Fibroblast of skin of right quadriceps (primary cell): Measurements from ENCODE around the gene EMC10.
"Not testable (repeated sequence)": the region's sequence is repeated elsewhere in the genome, so short reads cannot be mapped to it uniquely, and the experiment has no call there.

ENCODE experiments used
- DNase-seq: peaks from one replicate; pipeline ENCODE4 v3.0.0-alpha.2; 2013

EMC10 gene

DNA sequence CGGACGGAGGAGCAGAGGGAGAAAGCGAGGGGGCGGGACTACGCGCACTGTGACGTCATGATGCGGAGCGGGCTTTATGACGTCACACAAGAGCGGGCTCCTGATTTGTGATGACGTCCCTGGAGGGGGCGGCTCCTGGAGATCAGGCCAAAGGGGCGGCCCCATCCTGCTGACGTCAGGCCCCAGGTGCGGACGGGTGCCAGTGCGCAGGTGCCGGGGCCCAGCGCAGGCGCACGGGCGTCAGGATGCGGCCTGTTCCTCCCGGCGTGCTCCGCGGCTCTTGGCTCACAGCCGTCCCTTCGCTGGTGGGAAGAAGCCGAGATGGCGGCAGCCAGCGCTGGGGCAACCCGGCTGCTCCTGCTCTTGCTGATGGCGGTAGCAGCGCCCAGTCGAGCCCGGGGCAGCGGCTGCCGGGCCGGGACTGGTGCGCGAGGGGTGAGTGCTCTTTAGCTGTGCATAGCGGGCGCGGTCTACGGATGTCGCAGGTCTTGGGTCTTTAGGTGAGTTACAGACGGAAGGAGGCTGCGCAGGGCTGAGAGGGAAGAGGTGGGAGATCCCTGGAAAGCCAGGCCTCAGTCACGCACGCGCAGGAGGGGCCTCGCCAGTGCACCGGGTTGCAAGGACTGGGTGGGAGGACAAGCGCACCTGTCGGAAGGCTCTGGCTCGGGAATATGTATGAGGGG, at the start of gene EMC10, which contains the start of gene GARIN5A:
Gene EMC10 (plus strand): TSS at position 284 of the 683 bp plus-strand sequence. CDS start 38 bp downstream, at position 322.
Gene GARIN5A (minus strand): TSS at position 625 of the 683 bp plus-strand sequence. CDS start 460 bp downstream, at position 165.
- peak; percentile 93 for DNase-seq

DNA sequence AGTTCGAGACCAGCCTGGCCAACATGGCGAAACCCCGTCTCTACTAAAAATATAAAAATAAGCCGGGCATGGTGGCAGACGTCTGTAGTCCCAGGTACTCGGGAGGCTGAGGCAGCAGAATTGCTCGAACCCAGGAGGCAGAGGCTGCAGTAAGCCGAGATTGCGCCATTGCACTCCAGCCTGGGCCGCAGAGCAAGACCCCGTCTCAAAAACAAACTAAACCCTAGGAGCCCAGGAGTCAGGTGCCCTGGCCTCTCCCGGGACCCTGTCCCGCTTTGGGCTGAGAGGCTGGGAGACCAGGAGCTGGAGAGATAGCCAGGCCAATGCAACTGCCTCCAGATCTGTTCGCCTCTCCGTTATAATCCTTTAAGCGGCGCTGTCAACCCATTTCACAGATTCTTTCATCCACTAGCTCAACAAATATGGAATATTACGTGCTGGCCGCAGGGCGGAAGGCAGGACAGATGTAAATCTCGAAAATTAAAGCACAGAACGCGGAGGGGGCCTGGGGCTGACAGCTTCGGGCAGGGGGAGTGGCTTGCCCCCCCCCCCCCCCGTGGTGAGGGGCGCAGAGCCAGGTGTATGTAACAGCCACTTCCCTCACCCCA, 48.9 kb upstream of the EMC10 start:
- no peak for DNase-seq

DNA sequence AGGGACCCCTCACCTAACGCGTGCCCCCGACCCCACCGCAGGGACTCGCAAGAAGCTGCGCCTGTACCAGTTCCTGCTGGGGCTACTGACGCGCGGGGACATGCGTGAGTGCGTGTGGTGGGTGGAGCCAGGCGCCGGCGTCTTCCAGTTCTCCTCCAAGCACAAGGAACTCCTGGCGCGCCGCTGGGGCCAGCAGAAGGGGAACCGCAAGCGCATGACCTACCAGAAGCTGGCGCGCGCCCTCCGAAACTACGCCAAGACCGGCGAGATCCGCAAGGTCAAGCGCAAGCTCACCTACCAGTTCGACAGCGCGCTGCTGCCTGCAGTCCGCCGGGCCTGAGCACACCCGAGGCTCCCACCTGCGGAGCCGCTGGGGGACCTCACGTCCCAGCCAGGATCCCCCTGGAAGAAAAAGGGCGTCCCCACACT, 48.3 kb upstream of the EMC10 start:
- DNase-seq, result peak; percentile 44

DNA sequence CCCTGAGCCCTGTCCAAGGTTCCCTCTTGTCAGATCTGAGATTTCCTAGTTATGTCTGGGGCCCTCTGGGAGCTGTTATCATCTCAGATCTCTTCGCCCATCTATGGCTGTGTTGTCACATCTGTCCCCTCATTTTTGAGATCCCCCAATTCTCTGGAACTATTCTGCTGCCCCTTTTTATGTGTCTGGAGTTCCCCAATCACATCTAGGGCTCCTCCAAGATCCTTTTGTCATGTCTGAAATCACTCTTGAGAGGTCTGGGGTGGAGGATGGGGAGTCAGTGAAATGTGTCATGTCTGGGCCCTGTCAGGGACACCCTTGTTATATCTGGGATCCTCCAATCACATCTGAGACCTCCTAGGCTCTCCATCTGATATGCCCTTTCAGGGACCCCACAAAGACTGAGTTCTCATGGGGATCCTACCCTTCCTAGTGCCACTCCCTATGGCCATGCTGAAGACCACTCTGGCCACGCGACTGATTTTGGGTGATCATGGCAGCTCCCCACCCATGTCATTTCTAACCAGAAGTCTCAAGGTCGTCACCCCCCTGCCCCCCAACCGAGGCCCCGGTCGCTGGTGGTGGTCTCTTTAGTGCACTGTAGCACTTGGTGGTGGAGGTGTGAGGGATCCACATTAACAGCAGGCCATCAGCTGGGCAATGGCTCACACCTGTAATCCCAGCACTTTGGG, 47.4 kb upstream of the EMC10 start:
- no peak for DNase-seq

DNA sequence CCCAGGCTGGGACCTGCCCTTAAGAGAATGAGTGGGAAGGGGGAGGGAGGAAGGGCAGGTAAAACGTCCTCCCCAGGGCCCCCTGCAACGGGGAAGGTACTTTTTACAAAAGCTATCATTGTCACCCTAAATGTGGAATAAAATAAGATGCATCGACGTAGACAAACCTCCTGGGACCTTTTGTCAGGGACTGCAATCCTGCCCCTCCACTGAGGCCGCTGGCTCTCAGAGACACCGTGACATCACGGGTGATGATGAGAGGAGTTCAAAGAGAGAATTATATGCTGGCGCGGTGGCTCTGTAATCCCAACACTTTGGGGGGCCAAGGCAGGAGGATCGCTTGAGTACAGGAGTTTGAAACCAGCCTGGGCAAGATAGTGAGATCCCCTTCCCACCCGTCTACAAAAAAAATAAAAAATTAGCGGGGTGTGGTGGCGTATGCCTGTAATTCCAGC, 45.4 kb upstream of the EMC10 start:
- DNase-seq, result no peak

DNA sequence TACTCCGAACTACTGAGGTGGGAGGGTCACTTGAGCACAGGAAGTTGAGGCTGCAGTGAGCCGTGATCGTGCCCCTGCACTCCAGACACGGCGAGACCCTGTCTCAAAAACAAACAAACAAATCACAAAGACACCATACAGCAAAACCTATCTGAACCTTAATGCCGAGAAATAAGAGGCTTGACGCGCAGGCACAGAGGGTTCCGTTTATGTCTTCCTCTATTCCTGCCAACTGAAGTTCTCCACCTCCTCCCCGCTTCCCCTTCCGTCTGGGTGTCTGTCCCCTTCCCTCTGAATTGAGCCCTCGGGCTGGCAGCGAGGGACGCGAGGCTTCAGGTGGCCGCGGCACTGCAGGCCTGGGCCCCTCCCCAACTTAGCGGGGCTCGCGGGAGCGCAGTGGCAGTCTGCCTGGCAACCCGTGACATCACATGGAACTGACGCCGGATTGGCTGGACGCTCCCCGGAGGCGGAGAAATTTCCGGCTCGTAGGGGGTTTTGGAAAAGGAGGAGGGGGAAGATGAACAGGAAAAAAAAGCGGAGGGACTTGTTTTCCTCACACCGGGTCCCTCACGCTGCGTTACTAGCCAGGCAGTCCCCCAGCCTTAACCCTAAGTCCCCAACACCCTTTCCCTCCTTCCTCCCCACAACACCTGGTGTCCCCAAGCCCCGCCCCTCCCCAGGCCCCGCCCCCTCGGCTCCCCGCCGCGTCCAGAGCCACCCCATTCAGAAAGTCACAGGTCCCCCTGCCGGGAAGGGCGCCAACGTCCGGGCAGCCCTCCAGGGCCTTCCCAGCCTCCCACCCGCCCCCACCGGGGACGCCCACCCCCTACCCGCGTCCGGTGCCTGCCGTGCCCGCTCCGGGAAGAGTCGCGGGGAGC, 44.7 kb upstream of the EMC10 start:
- peak; percentile 60 for DNase-seq

DNA sequence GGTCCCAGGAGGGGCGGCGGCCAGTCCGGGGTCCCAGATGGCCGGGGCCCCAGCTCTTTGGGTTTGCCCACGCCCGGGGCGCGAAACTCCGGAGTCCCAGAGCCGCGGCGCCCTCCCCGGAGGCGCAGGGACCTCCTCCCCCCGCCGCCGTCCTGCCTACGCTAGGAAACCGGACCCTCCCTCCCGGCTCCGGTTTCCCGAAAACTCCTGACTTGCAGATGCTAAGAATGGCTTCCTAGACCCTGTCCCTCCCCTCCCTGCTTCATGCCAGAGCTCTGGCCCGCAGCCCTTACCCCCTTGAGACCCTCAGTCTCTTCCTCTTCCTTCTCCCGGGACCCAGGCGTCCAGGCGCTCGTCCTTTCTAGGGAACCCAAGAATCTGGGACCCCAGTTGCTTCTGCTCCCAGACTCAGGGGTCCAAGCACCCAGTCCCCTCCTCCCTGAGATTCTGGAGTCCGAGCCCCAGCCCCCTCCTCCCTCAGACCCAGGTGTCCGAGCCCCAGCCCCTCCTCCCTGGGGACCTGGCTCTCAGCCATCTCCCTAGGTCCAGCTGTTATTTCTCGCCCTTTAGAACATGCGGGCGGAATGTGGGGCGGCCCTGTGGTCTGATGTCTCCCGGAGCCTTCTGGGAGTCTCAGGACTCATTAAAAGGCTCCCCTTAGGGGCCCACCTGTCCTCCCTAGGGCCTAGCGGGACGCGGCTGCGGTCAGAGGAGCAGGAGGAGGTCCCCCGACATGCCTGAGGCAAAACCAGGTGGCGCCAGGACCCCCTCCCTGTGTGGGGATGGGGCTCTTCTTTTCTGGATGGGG, 43.9 kb upstream of the EMC10 start, which contains the start of gene MYBPC2:
Gene MYBPC2 (plus strand): TSS at position 672 of the 808 bp plus-strand sequence. CDS start 62 bp downstream, at position 734.
- DNase-seq, result no peak

DNA sequence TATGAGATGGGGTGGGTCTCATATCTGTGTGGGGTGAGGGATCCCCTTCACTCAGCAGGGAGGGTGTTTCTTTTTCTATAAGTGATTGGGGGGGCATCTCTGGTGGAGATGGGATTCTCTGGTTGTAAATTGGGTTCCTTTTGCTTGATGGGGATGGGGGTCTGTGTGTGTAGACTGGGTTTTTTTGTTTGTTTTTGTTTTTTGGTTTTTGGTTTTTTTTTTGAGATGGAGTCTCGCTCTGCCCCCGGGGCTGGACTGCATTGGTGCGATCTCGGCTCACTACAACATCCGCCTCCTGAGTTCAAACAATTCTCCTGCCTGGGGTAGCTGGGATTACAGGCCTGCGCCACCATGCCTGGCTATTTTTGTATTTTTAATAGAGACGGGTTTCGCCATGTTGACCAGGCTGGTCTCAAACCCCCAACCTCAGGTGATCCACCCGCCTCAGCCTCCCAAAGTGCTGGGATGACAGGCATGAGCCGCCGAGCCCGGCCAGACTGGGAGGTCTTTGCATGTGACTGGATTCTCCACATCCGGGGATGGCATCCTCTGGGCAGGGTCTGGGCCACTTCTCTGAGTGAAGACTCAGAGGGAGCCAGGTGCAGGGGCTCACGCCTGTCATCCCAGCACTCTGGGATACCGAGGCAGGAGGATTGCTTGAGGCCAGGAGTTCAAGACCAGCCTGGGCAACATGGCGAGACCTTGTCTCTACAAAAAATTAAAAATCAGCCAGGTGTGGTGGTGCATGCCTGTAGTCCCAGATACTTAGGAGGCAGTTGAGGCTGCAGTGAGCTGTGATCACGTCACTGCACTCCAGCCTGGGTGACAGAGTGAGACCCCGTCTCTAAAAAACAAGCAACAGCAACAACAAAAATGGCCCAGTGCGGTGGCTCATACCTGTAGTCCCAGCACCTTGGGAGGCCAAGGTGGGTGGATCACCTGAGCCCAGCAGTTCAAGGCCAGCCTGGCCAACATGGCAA, 42.8 kb upstream of the EMC10 start:
- DNase-seq, result no peak

DNA sequence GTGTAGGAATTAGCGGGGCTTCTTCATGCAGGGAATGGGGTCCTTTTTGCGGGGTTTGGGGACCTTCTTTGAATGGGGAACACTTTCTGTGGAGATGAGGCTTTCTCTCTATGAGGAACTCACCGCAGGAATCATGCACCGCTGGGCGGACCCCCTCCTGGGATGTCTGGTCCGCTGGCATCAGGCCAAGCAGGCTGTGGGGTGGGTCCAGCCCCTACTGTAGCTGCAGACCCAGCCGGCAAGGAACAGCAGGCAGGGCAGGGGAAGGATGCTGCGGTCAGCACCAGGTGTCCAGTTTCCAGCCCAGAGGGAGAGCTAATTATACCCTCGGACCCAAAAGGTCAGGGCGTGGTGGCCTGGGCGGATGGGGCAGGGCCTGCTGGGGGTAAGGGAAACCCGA, 41.8 kb upstream of the EMC10 start:
- DNase-seq, result no peak

DNA sequence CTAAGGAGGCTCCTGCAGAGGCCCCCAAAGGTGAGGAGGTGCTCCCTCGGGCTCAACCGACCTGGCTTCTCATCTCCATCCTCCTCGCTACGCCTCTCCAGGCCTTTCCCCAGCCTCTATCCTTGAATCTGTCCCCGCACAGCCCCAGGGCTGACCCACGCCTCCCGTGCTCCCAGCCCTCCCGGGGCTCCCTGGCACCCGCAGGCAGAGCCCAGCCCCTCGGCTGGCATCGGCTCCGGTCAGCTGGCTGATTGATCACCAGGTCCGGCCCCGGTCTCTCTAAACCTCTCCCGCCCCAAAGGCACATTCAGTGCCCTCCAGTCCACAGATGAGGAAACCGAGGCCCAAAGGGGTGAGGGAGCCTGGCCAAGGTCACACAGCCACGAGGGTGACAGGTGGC, 41.1 kb upstream of the EMC10 start:
- DNase-seq, result no peak

DNA sequence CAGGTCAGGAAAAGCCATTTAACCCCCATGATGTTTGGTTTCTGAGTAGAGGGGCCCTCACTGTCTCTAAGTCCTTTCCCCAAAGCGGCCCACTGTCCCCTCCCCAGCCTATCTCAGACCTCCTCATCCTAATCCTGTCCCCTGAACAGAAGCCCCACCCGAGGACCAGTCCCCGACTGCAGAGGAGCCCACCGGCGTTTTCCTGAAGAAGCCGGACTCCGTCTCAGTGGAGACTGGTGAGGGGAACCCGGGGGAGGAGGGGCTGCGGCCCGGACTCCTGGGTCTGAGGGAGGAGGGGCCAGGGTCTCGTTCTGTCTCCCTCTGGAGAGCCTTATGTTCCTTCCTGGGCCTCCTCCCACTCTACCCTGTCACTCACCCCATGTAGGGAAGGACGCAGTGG, 40.7 kb upstream of the EMC10 start:
- DNase-seq, result no peak

DNA sequence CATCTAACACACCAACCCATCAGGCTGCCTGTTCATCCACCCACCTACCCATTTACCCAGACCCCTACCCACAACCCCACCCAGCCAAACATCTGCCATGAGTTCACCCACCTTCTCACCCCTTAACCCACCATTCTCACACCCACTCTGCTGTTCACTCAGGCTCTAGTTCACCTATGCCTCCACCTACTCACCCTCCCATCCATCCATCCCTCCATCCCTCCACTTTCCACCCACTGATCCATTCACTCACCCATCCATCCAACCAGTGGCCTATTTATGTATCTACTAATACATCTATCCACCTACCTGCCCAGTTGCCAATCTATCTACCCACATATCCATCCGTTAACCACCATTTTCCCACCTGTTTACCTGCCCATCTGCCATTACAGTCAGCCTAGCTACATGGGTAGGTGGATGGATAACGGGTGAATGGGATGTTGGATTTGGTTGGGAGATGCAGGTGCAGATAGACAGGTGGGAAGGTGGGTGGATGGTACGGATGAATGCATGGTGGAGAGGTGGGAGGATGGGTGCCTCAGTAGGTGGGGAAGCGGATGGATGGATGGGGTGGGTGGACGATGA, 38.4 kb upstream of the EMC10 start:
- DNase-seq, result no peak

DNA sequence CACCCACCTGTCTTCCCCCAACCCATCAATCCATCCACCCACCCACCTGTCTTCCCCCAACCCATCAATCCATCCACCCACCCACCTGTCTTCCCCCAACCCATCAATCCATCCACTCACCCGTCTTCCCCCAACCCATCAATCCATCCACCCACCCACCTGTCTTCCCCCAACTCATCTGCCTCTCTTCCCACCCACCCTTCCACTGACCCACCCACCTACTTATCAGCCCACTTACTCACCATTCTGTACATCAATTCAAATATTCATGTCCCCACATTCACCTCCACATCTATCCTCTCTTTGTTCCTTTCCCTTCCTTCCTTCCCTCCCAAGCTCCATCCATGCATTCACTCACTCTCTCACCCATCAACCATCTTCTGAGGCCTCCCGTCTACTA, 37.2 kb upstream of the EMC10 start:
- not testable (repeated sequence) for DNase-seq

DNA sequence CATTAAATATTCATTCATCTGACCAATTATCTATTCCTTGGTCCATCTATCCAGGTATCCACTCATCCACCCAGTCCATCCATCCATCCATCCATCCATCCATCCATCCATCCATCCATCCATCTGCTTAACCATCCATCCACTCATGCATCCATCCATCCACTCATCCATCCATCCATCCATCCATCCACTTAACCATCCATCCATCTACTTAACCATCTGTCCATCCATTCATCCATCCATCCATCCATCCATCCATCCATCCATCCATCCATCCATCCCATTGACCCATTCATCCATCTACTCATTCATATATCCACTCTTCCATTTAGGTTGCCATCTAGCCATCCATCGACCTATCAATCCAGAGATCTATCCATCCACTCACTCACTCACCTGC, 32.2 kb upstream of the EMC10 start:
- no peak for DNase-seq

DNA sequence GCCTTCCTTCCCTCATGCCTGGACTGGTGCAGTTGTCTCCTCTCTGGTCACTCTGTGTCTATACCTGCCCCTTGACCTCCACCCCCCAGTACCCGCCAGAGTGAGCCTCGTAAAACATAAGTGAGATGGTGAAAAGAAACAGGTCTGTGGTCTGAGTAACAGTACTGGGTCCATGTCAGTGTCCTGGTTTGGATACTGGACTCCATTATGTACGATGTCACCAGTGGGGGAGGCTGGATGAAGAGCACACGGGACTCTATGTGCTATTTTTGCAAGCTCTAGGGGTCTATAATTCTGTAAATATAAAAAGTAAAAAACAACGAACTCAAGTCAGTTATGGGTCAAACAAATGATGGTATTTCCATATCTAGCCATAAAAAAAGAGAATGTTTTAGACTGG, 29.3 kb upstream of the EMC10 start:
- DNase-seq, result no peak

DNA sequence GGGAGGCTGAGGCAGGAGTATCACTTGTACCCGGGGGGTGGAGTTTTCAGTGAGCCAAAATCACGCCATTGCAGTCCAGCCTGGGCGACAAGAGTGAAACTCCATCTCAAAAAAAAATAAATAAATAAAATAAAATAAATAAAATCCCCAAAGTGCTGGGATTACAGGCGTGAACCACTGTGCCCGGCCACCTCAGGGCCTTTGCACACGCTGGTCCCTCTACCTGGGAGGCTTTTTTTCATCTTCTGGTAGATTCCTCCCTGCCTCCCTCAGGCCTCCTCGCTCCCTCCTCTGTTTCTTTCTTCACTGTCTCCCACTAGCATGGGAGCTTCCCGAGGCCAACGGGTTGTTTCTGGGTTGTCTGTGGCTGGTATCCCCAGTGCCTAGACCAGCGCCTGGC, 28.6 kb upstream of the EMC10 start:
- no peak for DNase-seq

DNA sequence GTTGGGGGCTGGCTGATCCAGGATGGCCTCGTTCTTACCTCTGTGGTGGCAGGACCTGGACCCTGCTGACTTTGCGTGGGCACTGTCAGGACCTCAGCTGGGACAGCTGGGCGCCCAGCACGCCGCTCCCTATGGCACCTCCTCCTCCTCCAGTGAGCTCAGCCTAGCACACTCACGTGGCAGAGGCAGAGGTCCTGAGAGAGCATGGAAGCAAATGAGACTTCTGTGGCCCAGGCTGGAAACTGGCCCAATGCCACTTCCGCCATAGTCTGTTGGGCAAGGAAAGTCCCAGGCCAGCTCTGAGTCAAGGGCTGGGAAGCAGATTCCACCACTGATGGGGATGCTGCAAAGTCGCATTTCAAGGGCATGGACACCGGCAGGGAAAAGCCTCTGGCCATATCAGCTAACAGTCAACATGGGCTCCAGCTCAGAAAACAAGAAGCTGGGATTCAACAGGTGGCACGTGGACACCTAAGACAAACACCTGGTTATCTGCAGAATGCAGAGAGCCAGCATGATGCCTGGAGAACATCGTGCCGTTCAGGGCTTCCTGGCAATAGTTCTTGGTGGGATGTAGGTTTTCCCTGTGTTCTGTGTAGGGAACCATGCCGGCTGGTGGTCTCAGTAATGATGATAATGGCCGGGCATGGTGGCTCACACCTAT, 26.9 kb upstream of the EMC10 start:
- DNase-seq, result no peak

DNA sequence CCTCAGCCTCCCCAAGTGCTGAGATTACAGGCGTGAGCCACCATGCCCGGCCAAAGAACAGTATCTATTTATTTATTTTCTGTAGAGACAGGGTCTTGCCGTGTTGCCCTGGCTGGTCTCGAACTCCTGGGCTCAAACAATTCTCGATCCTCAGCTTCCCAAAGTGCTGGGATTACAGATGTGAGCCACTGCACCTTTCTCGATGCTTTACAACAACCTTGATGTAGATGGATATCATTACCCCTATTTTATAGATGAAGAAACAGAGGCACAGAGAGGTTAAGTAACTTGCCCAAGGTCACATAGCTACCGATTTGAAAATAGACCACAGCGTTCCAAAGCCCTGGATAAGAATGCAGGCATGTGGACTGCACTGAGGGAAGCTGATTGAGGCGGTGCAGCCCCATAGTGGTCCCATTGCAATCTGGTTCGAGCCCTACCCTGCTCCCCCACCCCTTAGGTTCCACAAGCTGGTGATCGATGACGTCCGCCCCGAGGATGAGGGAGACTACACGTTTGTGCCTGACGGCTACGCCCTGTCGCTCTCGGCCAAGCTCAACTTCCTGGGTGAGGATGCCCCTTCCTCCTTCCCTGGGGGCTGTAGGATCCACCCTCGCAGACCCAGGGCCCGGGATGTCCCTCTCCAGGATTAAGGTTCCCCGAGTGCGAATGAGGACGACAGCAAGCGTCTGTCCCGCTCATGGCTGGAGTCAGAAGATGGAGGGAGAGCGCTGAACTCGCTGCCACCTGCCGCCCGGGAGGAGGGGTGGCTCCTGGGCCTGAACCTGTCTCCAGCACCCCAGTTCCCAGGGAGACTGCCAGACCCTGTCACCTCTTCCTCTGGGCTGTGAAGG, 25.7 kb upstream of the EMC10 start:
- DNase-seq, result no peak

DNA sequence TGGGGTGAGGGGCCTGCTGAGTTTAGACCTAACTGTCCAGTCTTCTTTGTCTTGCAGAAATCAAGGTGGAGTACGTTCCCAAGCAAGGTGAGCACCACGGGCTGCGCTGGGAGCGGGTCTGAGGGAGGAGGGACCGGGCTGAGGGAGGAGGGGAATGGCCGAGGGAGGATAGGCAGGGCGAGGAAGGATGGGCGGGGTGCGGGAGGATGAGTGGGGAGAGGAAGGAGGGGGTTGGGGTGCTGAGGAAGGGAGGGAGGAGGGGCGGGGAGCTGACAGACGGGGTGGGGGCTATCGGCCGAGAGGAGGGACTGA, 25.1 kb upstream of the EMC10 start:
- DNase-seq, result no peak
